Adipocyte (in vitro differentiated cells): ENCODE data around the gene TSSK2.

Source experiments
- DNase-seq: peaks from one replicate; pipeline ENCODE4 v3.0.0-alpha.2; 2015; ENCODE audit warnings: low read depth
- H3K27me3 ChIP-seq: replicated peaks from 2 replicates; pipeline ENCODE4 v1.7.0; 2013; ENCODE audit warnings: mild to moderate bottlenecking, low read length, moderate library complexity; ENCODE audit not compliant: control insufficient read depth, insufficient read depth
- H3K36me3 ChIP-seq: 2 replicates; pipeline ENCODE4 v1.7.0; 2013; ENCODE audit warnings: low read length, mild to moderate bottlenecking, moderate library complexity; ENCODE audit not compliant: control insufficient read depth, insufficient read depth, severe bottlenecking
- H3K4me1 ChIP-seq: 2 replicates; pipeline ENCODE4 v1.7.0; 2013; ENCODE audit warnings: mild to moderate bottlenecking, low read length, moderate library complexity; ENCODE audit not compliant: control insufficient read depth, insufficient read depth
- H3K4me3 ChIP-seq: 2 replicates; pipeline ENCODE4 v1.7.0; 2013; ENCODE audit warnings: mild to moderate bottlenecking, low read length, moderate library complexity
- H3K9ac ChIP-seq: 2 replicates; pipeline ENCODE4 v1.7.0; 2013; ENCODE audit warnings: mild to moderate bottlenecking, low read length, moderate library complexity
- H3K9me3 ChIP-seq: 2 replicates; pipeline ENCODE4 v1.7.0; 2013; ENCODE audit warnings: mild to moderate bottlenecking, low read length, moderate library complexity; ENCODE audit not compliant: control insufficient read depth

Gene TSSK2

DNA sequence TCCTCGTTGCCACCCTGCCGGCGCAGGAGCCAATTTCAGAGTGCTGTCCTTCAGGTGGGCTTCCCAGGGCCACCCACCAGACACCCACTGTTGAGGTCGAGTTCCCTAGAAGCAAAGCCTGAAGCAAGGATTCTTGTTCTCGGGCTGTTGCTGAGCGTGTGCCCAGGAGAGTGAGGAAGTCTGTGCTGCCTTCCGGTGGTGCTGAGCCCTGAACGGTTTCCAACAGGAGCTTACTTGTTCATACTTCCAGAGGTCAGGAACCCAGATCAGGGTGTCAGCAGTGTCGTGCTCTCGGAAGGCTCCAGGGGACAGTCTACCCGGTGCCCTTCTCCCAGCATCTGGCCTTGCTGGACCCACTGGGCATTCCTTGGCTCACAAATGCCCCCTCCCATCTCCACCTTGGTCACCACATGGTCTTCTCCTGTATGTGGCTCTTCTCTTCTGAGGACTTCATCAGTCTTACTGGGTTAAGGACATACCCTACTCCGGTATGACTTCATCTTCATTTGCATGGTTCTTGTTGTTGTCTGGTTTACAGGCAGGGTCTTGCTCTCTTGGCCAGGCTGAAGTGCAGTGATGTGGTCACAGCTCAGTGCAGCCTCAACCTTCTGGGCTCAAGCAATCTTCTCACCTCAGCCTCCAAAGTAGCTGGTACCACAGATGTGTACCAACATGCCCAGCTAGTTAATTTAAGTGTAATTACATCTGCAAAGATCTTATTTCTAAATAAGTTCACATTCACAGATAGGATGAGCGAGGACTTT, 36.2 kb downstream of the TSSK2 start:
- no peaks in the 10 kb centered on the region for H3K36me3 ChIP-seq
- H3K27me3 ChIP-seq = peaks cover 25% of the 10 kb centered on the region
- no peaks in the 10 kb centered on the region for H3K9me3 ChIP-seq
- no peak overlapping the region for H3K9ac ChIP-seq
- no peak for DNase-seq
- H3K4me3 ChIP-seq = no peak overlapping the region
- H3K4me1 ChIP-seq = peaks cover 10% of the 10 kb centered on the region

DNA sequence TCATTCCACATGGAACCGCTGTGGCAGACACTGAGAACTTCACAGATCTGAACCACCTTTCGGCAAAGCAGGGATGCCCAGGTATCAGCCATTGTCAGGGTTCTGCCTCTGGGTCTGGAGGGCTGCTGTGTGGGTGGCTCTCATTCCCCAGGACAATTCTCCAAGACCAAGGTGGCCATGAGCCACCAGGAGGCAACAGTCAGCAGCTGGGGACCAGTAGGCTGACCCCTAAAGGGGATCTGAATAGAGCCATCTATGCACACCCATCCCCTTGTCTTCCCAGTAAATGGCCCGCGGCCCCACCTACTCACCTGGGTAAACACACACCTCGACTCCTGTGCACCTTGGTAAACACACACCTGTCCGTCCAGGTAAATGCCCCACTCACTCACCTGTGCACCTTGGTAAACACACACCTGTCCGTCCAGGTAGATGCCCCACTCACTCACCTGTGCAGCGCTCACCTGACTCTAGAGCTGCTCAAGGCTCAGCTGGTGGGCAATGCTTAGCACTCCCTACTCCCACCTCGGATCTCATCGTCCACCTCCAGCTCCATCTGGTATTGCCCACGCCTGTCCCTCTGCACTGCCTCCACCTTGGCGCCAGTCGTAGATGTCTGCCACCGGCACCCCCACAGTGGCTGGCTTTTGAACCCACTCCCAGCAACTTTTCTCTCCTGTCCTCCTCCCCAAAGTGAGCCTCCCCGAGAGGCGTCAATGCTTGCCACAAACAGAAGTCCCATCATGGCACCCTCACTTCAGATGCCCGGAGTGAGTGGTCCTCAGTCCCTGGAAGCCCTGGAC, 37.2 kb downstream of the TSSK2 start:
- H3K36me3 ChIP-seq = no peaks in the 10 kb centered on the region
- H3K9ac ChIP-seq = no peak overlapping the region
- peaks cover 25% of the 10 kb centered on the region for H3K27me3 ChIP-seq
- DNase-seq = no peak
- H3K9me3 ChIP-seq = no peaks in the 10 kb centered on the region
- peaks cover 20% of the 10 kb centered on the region for H3K4me1 ChIP-seq
- H3K4me3 ChIP-seq = no peak overlapping the region

DNA sequence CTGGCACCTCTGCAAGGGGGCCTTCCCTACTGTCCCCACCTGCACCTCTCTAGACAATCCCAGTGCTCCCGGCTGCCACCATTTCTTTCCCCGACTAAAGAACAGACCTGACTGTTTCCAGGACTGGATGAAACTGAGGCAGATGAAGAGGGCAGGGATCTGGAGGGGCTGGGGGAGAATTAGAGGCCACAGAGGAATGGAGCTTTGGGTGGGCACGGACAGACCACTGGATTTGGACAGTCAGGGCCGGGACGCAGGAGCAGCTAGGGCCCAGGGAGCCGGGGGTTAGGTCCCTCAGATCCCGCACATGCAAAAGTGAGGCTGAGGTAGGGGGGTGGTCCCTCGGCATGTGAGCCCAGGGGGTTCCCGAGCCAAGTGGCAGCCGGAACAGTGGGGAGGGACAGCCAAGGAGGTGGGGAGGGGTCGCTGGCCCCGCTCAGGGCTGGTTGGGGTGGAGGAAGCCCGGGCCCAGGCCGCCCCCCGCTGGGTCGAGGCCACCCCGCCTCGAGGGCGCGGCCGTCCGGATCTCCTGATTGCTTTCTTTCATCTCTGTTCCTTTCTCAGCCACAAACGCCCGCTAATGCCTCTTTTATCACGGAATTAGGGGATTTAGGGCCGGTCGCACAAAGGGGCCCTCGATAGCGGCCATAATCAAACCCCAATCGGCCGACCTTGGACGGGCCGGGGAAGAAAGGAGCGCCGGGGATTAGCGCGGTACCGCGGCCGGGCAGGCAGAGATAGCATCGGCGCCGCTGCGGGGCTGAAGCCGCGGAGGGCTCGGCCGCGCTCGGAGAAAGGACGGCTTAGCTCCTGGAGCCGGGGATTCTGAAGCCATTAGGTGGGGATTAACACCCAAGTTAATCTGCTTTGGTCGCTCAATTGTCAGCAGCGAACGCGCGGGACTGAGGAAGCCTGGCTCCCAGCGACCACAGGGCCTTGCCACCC, 38.2 kb downstream of the TSSK2 start:
- Histone ChIP-seq H3K27me3 (peaks cover 25% of the 10 kb centered on the region), H3K36me3 (no peaks in the 10 kb centered on the region), H3K4me1 (peaks cover 30% of the 10 kb centered on the region), H3K9ac (peak overlapping the region; percentile 71), H3K9me3 (no peaks in the 10 kb centered on the region), H3K4me3 (peak overlapping the region; percentile 49)
- DNase-seq = peak; percentile 33

DNA sequence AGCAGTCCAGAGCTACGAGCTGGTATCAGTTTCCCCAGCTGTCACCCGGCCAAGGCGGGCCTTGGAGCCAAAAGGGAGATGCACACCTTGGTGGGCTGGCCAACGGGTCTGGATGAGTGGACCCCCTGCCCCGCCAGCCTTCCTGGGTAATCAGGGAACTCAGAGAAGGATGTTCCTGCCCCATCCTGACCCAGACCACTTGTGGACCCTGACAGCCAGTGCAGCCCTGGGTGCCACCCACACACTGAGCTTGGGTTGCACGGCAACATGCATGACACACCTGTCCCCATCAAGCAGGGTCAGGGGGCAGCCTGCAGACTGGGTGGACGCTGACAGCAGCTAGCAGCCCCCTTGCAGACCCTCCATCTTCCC, 38.8 kb downstream of the TSSK2 start:
- H3K36me3 ChIP-seq = no peaks in the 10 kb centered on the region
- H3K4me3 ChIP-seq = peak overlapping the region; percentile 49
- DNase-seq = no peak
- no peaks in the 10 kb centered on the region for H3K9me3 ChIP-seq
- H3K4me1 ChIP-seq = peaks cover 36% of the 10 kb centered on the region
- H3K9ac ChIP-seq = peak overlapping the region; percentile 71
- H3K27me3 ChIP-seq = peaks cover 25% of the 10 kb centered on the region

DNA sequence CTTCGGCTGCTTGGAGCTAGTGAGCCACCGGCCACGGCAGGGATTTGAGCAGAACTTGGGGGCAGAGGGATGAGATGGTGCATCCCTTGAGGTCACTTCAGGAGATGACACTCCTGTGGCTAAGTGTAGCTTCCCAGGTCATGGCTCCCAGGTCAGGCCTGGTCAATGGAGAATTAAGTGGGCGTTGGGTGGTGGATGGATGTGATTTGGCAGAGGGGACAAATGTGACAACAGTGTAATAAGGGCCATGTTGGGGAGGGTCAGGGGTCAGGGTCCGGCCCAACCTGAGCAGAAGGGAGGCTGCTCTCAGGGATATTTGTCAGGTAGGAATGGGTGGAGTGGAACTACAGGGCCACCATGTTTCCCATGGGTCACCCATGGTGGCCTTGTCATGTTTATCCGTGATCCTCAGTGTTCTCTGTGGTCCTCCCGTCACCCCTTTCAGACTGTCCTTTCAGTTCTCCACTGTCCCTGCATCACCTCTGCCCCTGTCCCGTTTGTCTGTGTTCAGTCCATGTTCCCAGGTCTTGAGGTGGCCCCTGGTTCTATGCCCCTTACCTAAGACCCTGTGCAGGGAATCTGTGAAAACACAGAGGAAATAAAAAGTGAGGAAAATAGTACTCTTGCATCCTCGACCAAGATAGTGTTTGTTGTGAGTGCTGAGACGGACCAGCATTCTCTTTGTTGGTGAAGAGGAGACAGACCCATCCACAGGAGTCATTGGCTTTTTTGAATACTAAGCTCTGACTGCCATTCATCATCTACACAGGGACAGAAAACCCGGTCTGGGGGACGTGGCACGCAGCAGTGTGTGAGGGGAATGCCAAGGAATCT, 41.3 kb downstream of the TSSK2 start:
- H3K9me3 ChIP-seq = no peaks in the 10 kb centered on the region
- H3K36me3 ChIP-seq = peaks cover 17% of the 10 kb centered on the region
- DNase-seq = no peak
- peak overlapping the region; percentile 98 for H3K9ac ChIP-seq
- peak overlapping the region; percentile 95 for H3K4me3 ChIP-seq
- peaks cover 60% of the 10 kb centered on the region for H3K4me1 ChIP-seq
- H3K27me3 ChIP-seq = peaks cover 17% of the 10 kb centered on the region

DNA sequence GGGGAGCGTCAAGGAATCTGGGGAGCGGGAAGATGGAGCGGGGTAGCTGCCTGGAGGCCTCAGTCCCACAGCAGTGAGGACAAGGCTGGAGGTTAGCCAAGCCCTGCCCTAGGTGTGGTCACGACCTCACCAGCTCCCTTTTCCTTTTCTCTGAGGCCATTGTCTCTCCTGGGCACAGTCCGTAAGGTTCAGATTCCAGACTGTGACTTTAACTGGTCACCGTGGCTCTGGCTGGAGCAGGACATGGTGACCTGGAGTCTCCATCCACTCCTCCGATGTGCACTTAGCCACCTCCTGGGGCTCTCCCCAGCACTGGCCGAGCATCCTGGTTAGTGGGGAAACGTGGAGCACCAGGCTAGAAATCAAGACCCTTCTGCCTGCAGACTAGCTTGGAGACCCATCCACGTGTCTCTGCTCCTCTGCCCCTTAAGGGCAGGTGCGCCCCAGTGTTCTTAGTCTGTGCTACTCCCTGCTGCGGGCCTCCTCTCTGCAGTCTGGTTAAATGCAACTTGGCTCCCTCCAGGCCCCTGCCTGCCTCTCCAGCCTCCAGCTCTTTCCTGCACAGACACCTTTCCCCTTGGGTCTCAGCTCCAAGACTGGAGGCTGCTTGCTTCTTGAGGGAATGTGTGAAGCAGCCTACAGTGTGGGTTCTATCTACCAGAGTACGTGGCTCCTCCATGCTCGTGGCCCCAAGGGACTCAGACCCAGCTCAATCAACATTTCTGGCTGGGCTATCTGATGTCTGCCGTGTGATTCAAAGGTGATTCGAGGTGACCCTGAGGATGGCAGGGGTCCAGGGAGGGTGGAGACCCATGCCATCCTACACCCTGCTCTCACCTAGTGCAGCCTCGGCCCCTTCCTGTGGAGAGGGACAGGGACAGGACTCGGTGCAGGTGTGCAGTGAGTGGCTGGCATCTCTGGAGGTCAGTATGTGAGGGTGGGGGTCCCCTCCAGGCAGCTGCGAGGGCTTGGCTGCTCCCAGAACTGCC, 42.2 kb downstream of the TSSK2 start:
- H3K4me3 ChIP-seq = peak overlapping the region; percentile 95

DNA sequence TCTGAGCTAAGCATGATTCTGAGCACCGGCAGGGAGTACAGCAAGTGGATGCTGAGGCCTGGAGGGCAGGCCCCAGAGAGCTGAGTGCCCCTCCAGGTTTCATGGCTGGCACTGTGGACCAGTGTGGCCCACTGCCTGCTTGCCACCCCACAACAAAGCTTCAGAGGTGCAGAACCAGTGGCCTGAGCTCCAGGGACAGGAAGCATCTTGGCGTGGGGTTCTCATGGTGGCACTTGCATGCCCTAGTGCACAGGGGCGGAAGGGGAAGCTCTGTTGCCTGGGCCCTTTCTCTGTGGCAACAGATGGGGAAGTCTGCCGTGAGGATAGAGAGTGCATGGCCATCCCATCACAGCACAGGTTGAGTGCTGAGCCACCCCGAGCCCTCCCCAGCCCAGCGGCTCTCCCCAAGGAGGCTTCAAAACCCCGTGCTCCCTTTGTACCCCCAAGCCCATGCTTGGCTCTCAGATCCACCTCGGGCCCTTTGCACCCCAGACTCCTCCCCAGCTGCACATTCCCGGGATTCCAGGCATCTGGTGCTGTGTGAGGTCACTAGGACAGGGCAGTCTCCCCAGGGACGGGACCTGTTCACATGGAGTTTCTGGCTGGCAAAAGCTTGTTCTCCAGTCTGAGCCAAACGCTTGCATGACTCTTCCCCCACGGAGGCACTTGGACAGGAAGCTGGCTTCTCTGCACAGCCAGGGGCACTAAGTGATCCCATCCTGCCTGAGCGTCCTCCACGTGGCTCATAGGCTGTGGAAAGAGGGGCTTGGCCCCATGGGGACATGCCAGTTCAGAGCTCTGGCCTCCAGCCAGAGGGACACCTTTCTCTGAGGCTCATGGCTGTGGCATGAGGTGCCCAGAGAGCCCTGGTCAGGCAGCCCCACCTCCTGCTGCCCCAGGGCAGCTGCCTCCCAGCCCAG, 43.3 kb downstream of the TSSK2 start:
- peak; percentile 56 for DNase-seq
- Histone ChIP-seq H3K4me3 (peak overlapping the region; percentile 7), H3K9ac (peak overlapping the region; percentile 98), H3K36me3 (peaks cover 17% of the 10 kb centered on the region), H3K27me3 (no peaks in the 10 kb centered on the region), H3K9me3 (no peaks in the 10 kb centered on the region), H3K4me1 (peaks cover 63% of the 10 kb centered on the region)

More for the DNA sequence above, 42.2 kb downstream of the TSSK2 start:
- DNase-seq = peak; percentile 7
- Histone ChIP-seq H3K9ac (peak overlapping the region; percentile 98), H3K36me3 (peaks cover 17% of the 10 kb centered on the region), H3K9me3 (no peaks in the 10 kb centered on the region), H3K4me1 (peaks cover 60% of the 10 kb centered on the region), H3K27me3 (peaks cover 8% of the 10 kb centered on the region)

DNA sequence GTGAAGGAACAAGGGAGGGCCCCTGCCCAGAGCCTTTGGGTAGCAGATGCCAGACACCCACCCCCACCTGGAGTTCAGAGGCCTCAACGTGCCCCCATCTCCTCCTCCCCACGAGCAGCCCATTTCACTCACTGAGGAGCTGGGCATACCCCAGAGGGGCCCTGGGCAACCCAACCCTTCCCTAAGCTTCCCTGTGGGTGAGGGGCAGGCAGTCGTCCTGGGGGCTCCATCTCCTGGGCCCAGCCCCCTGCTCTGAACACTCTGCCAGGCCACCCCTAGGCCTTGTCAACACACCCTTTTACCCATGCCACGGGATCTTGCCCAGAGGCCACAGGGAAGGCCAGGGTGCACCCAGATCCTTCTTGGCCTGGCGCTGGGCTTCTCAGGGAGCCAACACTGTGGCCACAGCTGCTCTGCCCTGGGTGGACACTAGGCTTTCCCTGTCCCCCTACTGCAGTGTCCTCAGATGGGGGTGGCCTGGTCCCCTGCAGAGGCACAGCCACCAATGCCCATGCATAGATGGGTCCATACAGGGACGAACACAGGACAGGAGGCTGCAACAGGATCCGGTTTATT, 44.0 kb downstream of the TSSK2 start:
- Histone ChIP-seq H3K4me1 (peaks cover 68% of the 10 kb centered on the region), H3K36me3 (peaks cover 17% of the 10 kb centered on the region), H3K9me3 (no peaks in the 10 kb centered on the region), H3K4me3 (peak overlapping the region; percentile 7), H3K27me3 (no peaks in the 10 kb centered on the region), H3K9ac (peak overlapping the region; percentile 62)
- no peak for DNase-seq
